Activated naive CD4-positive, alpha-beta T cell (primary cell): Measurements from ENCODE around the gene ATAD3A.
A peak's percentile ranks its signal among the peaks of the same experiment; 100 is the strongest.
"Not testable (repeated sequence)": the region's sequence is repeated elsewhere in the genome, so short reads cannot be mapped to it uniquely, and the experiment has no call there.

Source experiments
- DNase-seq, 4 experiments: peaks; one replicate each; lab custom pipeline; 2025; lab: John Stamatoyannopoulos, UW

Gene ATAD3A

DNA sequence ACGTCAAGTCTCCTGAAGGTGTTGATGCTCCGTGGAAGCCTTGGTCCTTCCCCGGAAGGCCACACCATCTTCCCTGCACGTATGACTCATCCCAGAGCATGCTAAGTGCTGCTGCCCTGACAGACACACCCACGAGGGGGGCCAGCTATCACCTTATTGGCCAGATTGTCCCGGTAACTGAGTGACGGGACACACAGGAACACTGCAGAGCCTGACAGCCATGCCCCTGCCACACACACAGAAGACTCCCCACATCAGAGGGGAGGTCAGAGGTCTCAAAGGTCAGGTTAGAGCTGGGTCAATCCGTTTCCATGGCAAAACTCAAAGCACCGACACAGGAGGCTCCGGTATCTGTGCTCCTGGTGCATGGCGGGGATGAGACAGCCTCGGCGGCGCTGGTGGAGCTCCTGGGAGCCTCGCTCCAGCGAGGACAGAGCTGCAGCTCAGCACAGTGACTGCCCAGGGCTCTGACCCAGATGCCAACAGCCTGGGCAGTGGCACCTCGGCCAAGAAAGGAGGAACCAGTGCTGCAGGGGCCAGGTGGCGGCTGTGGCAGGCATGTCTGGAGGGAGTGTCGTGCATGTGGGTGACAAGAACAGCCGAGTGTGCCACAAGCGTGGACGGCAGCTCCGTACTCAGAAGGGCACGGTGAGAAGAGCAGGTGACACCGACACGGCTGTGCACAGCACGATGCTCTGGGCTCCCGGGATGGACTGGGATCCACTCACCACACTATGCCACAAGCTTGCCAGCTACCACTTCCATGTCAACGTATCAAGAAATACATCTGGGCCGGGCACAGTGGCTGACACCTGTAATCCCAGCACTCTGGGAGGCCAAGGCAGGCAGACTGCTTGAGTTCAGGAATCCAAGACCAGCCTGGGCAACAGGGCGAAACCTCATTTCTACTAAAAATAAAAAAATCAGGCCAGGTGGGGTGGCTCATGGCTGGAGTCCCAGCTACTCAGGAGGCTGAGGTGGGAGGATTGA is 43.3 kb downstream of the ATAD3A start:
- no peak for DNase-seq

- no peak for DNase-seq
Measured at GRCh38 chr1:1556505-1556904, 44.5 kb downstream of the ATAD3A start.

DNA sequence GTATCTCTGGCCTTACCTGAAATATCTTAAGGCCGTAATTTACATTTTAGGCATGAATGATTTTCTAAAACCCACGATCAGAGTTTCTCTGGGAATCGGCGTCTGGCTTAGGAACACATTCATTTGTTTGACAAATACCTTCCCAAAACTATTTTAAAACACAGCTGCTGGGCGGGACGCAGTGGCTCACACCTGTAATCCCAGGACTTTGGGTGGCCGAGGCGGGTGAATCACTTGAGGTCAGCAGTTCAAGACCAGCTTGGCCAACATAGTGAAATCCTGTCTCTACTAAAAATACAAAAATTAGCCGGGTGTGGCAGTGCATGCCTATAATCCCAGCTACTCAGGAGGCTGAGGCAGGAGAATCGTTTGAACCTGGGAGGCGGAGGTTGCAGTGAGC is 45.0 kb downstream of the ATAD3A start:
- DNase-seq = not testable (repeated sequence)

- not testable (repeated sequence) for DNase-seq
Measured at GRCh38 chr1:1557688-1558087, 45.7 kb downstream of the ATAD3A start.

- no peak for DNase-seq
Measured at GRCh38 chr1:1558591-1558990, 46.6 kb downstream of the ATAD3A start.

DNA sequence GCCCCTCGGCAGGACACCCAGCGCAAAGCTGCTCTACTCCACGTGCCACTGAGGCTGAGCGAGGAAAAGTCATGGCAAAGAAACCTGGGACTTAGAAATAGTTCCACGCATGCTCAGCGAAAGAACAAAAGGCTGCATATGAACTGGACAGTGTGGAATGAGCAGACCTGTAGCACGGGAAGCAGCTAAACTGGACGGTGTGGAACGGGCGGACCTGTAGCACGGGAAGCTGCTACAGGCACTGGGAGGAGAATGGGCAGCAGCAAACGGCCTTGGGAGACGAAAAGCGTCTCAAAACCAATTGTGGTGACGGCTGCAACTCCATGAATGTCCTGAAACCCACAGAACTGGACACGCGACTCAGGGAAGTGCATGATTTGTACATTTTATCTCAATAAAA is 47.1 kb downstream of the ATAD3A start:
- no peak for DNase-seq

DNA sequence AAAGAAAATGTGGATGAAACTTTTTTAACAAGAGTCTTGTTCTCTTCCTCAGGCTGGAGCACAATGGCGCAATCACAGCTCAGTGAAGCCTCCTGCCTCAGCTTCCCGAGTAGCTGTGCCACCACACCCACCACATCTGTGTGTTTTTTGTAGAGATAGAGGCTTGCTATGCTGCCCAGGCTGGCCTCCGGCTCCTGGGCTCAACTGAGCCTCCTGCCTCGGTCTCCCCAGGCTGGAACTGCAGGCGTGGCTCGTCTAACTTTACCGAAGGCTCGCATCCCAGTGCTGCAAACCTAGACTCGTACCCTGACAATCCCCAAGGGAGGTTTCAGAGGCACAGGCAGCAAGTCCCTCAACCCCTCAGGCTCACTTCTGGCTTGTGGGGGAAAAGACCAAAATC is 48.2 kb downstream of the ATAD3A start:
- DNase-seq = no peak

- no peak for DNase-seq
Measured at GRCh38 chr1:1561801-1562470, 50.0 kb downstream of the ATAD3A start.

DNA sequence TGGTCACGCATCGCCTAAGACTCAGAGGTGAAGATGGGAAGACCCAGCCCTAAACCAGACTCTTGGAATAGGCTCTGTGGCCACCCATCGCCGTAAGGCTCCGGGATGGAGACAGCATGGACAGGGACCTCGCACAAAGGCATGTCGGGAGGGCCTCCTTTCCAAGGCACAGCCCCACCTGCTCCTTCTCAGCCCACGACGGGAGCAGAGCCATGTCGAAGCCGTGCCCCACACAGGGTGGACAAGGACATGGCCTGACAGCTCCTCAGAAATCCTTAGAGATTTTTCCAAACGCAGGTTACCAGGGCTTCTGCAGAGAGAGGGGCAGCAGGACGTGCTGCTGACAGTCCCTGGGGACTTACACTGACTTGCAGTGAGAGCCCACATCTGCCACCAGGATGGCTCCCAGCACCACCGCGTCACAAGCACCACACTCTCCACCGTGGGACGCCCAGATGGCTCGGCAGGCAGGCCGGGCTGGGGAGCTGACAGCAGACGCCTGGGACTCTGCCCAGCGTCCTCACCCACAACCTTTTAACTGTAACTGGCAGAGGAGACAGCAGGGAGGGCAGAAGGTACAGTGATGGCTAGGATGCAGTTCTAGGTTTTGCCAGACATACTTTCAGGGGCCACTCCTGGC is 50.7 kb downstream of the ATAD3A start:
- no peak for DNase-seq

- no peak for DNase-seq
Measured at GRCh38 chr1:1563688-1564087, 51.7 kb downstream of the ATAD3A start.

DNA sequence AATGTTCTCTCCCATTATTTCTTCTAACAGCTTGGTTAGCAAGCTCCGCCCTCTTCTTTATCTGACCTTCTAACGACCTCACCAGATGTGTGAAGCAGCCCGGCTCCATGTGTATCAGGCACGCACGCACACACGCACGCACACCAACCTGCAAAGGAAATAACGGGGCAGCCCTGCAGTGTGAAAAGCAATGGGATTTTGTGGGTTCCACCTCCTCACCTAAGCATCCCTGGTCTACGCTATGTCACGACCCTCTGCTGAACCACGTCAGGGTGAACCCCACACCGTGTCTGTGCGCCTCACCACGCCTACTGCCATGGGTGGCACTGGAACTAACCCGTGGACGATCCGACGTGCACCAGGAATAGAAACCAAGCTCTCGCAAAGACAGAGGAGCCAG is 52.3 kb downstream of the ATAD3A start:
- no peak for DNase-seq

DNA sequence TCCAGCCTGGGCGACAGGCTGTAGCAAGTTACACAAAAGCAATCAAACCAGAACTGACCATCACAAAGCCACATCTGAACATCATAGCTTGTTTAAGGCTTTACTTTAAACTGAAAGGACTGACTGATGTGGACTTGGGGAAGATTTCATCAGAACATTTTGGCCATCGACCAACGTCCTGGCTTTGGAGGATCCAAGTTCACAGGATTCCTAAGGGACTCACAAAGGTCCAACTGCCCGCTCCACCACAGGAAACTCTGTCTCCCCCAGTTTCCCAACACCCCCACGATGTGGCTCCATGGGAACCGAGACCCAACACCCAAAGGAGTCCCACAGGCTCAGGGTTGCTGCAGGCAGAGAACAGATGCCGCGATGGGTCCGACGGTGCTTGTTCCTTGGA is 53.4 kb downstream of the ATAD3A start:
- DNase-seq = no peak

DNA sequence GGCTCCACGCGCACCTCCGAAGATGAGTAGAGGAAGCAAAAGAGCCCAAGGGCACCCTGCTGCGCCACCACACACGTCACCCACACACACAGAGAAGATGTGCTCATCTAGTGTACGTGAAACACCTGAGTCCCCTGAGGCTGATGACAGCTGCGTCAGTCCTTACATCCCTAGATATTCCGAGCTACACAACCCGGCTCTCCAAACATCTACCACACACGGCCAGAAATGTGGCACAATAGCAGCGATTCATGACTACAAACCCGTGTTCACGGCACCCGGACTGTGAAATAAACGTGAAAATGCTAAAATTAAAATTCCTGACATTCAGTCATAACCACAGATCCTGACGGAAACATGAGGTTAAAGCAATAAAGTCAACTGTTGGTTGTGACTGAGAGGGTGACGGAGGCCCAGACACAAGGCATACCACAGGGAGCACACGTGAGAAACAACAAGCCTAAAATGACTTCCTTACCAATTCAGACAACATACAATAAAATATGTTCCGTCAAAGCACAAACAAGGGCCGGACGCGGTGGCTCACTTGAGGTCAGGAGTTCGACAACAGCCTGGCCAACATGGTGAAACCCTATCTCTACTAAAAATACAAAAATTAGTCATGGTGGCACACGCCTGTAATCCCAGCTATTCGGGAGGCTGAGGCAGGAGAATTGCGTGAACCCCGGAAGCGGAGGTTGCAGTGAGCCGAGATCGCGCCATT is 55.4 kb downstream of the ATAD3A start:
- no peak for DNase-seq

DNA sequence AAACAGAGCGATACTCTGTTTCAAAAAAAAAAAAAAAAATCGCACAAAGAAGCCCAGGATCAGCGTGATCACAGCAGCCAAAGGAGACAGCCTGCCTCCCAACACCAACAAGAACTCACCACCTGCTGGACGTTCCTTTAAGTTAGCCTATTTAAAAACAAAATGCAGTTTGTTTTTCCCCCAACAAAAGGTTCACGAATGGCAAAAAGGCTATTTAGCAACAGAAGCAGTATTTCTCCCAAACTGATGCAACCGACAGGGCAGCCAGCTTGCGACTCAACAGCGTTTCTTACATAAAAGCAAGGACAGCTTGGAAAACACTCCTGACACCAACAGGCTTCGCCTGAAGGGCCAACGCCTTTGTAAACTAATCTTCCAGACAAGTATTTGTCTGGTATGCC is 55.9 kb downstream of the ATAD3A start:
- no peak for DNase-seq

GRCh38 chr1:1569341-1569740 is 57.4 kb downstream of the ATAD3A start:
- no peak for DNase-seq

DNA sequence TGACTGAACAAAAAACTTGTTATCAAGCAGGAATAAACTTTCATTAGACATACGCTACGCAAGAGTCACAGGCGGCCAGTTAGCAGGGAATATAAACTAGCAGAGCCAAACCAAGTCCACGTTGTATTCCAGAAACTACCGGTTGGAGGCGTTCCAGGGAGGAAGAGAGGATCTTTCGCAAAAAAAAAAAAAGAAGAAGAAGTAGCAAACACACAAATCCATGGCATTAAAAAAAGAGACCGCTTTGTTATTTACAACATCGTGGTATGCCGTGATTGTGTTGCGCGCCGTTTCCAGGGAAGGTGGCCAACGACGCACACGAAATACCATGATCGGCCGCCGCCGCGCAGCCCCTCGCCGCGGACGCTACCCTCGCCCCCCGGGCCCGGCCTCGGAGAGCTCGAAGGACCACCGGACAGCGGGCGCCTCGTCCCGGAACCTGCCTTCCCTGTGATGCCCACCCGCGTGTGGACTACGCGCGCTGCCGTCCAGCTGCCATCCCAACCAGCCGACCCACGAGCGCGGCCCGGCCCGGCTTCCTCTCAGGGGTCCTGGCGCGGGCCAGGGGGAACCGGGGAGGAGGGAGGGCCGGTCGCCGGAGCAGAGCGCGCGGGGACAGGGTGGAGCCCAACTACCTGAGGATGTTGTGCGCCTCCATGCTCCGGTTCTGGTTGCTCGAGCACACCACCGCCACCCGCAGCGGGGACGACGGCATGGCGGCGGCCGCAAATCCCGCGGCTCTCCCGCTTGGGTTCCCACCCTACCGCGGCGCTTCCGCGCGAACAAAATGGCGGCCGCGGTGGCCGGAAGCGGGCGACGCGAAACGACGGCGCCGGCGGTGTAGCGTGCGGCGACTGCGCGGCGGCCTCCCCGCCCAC is 62.1 kb downstream of the ATAD3A start:
- peak; percentile 49 to 78 (median 58) for DNase-seq

- peak; percentile 79 to 92 (median 90) for DNase-seq
Measured at GRCh38 chr1:1574721-1575537, 63.0 kb downstream of the ATAD3A start, which contains the start of gene SSU72. Gene SSU72, minus strand, starts transcription at chr1:1574863. Its CDS starts 306 bp downstream, at chr1:1574557.

DNA sequence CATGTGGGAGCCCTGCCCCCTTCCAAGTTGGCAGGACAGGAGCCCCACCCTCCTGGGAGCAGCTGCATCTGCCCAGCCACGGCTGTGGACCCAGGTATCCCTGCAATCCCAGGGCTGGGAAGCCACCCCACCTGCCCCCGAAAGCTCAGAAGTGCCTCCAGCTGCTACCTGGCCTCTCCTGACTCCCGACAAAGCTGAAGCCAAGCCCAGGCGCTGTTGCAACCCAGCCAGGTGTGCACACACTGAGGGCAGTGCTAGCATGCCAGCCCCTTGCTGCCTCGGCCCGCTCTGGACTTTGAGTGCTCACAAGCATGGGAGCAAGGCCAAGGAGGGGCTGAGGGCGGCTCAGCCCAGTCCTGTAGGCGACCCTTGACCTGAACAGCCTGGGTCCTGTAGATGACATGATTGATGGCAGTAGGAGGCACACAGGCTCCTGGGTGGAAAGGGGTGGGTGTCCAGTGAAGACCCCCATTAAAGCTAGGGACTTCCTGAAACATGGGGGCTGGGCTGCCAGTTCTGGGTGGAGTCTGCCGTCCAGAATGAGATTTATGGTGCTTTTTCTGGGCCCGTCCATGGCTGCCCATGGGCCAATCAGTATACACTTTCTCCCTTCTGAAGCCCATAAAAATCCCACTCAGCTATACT is 65.5 kb downstream of the ATAD3A start:
- DNase-seq = no peak

- DNase-seq = no peak
Measured at GRCh38 chr1:1578371-1578940, 66.5 kb downstream of the ATAD3A start.
